UCSD-AML1 (cell line): ENCODE data around the gene MYORG.

Experiments
- DNase-seq: peaks from one replicate; lab custom pipeline; 2025; ENCODE audit not compliant: unreplicated experiment; lab: John Stamatoyannopoulos, UW

MYORG gene

GRCh38 chr9:34385561-34386230 is 9.0 kb upstream of the MYORG start:
- DNase-seq = no peak

DNA sequence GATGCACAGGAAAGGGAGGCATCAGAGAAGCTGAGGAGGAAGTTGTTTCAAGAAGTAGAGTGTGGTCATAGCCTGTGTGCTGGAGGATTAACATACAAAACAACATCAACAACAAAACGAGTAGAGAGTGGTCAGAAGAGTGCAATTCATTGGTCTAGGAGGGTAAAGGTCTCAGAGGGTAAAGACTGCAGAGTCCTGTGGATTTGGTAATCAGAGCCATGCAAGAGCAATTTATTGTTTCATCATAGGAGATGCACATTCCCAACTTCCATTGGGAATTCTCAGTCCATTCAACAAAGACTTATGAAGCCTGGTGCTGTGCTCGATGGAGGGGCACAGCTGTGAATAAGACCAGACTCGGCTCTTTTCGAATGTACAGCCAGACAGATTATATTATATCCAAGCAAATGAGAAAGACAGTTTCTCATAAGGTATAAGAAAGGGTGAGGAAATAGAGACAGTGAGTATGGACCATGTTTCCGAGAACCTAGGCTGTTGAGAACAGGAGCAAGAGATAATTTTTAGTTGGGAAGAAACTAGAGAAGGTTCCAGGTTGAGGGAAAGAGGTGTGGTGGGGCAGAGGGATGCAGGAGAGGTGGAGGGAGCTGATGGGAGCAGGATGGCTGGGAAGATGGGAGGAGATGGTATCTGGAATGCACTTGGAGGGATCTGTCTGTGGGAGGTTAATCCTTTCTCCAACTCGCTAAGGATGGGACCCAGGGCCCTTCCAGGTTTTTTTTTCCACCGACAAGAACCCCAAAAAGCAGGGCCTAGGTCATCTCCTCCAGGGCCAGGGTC is 7.9 kb upstream of the MYORG start:
- DNase-seq = no peak

- DNase-seq = no peak
Measured at GRCh38 chr9:34383904-34384303, 7.2 kb upstream of the MYORG start.

DNA sequence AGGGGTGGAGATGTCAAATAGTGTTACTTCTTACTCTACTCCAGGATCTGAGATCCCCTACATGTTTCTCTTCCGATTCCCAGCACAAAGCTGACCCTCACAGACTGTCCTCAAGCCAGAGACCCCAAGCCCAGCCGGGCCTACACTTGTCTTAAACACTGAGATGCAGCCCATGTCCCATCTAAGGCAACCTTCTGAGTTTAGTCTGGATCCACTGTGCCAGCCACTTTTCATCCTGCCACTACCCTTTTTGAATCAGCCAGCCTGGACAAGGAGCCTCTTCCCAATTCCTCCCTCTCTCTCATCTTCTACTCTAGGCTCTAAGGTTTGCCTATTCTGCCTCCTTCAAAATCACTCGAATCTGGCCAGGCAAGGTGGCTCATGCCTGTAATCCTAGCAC is 6.2 kb upstream of the MYORG start:
- DNase-seq = no peak

DNA sequence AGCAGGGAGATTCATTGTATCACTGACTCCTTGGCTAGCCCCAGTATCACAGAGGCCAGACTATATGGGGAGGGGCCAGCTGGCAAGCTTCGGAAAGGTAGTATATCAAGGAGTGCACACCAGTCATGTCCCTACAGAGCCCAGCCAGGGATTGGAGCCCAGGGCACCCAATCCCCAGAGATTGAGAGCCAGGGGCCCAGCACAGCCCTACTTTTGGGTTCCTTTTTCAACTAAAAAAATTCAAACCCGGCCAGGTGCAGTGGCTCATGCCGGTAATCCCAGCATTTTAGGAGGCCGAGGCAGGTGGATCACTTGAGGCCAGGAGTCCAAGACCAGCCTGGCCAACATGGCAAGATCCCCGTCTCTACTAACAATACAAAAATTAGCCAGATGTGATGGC is 5.4 kb upstream of the MYORG start:
- no peak for DNase-seq

- no peak for DNase-seq
Measured at GRCh38 chr9:34381323-34381722, 4.6 kb upstream of the MYORG start.

DNA sequence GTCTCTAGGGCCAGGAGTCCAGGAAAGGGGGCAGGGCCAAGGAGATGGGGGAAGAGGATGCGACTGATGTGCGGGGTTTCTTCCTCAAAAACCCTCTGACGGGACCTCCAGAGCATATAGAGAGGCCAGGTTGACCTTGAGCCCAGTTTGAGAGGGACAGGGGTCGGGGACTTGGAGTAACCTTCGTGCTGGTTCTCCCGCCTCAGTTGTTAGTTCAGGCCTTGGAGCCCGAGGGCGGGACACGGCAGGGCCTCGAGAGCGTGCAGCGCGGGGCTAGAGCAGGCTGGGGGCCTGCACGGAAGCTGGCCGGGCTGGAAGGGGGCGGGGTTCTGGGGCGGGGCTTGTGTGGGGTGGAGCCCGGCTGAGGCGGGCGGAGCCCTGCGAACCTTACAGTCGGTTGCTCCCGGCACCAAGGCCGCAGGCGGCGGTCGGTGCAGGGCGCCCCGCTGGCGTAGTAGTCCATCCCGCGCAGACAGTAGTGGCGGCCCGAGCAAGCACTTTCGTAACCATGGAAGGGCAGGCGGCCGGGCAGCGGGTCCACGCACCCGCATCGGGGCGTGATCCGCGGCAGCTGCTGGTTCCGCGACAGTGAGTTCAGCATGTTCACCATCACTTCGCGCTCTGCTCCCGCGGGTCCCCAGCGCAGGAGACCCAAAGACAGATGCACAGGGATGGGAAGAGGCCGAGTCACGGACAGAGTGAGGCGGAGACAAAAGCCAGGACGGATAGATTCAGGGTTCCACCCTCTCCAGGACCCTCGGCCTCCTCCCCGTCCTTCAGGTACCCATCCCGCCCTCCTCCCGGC is 4.0 kb upstream of the MYORG start:
- DNase-seq = no peak

DNA sequence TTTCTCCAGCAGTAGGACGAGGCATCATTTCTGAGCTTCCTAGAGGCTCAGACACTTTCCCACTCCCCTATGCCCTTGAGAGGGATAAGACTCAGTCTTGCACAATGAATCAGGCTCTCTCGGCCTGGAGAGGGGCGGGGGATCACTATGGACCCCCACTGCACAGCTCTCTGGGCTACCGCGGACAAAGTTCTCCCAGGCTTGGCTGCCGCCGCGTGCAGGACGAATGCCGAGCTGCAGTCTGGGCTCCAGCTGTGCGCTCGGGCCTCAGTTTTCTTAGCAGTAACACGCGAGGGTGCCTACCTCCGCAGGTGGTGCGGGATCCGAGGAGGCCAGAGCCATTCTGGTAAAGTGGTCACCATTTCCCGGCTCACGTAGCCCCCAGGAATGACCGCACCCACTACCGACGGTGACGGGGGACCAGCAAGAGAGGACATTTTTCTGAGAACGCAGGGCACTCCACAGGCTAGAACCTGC is 3.4 kb upstream of the MYORG start:
- no peak for DNase-seq

GRCh38 chr9:34379334-34380033 is 2.8 kb upstream of the MYORG start:
- DNase-seq = peak; percentile 81

DNA sequence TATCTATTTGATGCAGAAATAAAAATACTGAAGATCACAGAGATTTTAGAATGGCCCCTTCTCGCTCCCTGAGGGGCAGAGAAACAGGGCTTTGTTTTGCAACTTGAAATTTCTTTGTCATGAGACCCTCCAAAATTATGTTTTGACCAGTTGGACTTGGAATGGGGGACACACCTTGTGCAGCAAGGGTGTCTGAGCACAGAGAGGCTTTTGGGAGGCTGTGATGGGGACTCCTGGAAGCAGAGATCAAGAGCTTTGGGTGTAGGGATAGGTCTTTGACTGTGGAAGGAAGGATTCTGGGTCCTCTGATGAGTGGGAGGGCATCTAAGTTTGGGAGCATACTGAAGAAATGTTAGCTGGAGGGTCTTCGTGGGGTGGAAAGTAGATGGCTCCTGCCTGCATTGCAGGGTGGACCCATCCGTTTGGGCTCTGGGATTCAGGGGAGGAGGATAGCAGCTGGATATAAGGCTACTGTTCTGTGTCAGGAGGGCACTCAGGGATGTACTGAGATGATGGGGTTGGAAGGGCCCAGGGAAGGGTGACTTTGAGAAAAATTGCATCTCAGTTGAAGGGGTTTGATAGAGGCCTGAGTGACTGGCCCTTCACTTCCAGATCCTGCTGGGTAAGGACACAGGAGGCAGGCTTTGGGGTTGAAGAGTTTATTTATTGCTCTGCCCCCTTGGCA is 1.8 kb upstream of the MYORG start:
- no peak for DNase-seq

DNA sequence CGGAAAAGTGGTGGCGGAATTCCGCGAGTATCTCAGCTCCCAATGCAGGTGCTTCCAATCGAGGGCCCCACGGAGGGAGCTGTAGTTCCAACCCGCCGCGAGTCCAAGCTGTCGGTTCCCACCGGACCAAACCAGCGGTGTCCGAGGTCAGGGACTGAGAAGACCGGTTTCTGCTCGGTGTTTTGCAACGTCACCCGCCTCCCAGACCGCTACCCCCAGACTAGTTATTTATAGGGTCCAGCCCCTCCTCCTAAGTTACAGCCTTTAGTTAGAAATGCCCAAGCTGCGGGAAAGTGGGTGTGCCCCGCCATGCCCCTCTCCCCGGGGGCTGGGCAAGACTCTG is 677 bp upstream of the MYORG start:
- DNase-seq = no peak

DNA sequence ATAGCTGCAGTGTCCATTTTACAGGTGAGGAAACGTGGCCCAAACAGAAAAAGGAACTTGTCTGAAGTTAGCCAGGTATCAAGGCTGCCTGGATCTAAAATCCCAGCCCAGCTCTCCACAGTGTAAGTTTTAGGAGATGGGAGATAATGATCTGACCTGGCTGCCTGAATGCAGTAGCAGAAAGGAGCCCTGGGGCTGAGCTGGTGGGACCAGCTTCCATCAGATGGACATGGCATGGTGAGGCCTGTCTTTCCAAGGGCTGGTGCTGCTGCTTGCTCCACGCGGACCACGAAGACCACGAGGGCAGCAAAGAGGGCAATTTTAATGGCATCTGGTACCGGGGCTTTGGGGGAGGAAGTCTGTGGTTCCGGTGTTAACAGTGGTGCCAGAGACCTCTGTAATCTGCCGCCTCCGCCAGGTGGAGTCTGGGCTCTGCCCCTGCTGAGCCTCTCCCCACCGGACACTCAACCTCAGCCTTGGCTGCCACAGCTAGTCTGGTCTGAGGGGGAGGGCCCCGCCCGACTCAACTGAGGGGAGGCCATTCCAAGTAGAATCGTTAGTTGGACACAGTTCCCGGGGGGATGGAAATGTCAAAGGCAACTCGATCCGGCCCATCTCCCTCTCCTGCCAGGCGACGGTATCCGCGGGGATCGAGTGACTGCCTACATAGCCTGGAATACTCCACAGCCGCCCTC is 650 bp downstream of the MYORG start:
- peak; percentile 52 for DNase-seq

- DNase-seq = no peak
Measured at GRCh38 chr9:34374905-34375552, 1.7 kb downstream of the MYORG start.

DNA sequence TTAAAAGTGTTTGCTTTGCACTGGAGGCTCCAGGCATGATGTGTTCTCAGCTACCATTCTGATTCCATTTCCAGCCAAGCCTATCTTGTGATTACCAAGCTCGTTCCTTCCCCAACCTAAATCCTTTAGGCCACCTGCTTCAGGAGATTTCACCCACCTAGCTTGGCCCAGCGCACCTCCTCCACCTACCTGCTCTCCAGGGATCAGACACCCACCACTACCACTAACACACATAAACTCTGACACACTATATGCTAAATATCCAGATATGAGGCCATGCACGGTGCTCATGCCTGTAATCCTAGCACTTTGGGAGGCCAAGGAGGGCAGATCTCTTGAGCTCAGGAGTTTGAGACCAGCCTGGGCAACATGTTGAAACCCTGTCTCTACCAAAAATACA is 2.4 kb downstream of the MYORG start:
- DNase-seq = no peak

DNA sequence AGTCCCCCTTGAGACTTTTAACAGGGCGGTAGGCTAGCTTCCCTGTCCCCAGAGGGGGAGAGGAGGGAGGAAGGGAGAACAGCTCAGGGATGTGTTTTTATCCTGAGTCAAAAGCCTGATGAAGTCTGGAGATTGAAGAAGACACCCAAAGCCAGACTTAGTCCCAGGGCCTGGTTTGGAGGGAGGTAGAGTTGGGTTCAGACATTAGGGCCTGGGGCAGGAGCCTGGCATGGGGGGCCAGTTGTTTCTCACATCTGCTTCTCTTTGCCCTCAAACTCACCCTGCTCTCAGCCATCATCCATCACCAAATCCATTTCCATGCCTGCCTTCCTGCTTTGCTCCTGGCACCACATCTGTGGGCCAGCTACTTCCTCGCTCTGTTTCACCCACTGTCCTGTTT is 2.9 kb downstream of the MYORG start:
- DNase-seq = no peak

DNA sequence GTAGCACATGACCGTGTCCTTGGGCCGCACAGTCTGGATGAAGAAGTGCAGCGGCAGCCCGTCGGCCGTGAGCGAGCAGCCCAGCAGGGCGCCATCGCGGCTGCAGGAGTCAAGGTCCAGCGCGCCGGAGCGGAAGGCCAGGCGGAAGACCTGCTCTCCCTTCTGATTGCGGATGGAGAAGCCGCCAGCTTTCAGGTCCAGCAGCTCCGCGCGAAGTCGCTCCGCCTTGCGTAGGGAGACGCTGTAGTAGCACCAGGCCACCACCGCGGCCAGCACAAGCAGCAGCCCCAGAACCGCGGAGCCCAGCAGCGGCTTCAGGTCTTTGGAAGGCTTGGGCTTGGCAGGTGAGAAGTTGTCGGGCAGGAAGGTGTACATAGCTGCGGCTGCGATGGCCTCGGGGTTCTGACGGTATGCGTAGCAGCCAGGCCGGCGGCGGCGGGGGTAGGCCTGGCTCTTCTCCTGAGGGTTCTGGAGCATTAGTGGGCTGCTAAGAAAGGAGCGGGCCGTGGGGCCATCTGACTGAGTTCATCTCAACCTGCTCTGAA is 4.2 kb downstream of the MYORG start:
- no peak for DNase-seq

- no peak for DNase-seq
Measured at GRCh38 chr9:34371886-34372466, 4.7 kb downstream of the MYORG start.

- DNase-seq = no peak
Measured at GRCh38 chr9:34370970-34371880, 5.5 kb downstream of the MYORG start.
